NCI-H1048 (cell line): ENCODE data around the gene MOB3A.
"Not testable (repeated sequence)": the region's sequence is repeated elsewhere in the genome, so short reads cannot be mapped to it uniquely, and the experiment has no call there.

Experiments used
- DNase-seq: peaks from one replicate; lab custom pipeline; 2025; lab: John Stamatoyannopoulos, UW

MOB3A gene

DNA sequence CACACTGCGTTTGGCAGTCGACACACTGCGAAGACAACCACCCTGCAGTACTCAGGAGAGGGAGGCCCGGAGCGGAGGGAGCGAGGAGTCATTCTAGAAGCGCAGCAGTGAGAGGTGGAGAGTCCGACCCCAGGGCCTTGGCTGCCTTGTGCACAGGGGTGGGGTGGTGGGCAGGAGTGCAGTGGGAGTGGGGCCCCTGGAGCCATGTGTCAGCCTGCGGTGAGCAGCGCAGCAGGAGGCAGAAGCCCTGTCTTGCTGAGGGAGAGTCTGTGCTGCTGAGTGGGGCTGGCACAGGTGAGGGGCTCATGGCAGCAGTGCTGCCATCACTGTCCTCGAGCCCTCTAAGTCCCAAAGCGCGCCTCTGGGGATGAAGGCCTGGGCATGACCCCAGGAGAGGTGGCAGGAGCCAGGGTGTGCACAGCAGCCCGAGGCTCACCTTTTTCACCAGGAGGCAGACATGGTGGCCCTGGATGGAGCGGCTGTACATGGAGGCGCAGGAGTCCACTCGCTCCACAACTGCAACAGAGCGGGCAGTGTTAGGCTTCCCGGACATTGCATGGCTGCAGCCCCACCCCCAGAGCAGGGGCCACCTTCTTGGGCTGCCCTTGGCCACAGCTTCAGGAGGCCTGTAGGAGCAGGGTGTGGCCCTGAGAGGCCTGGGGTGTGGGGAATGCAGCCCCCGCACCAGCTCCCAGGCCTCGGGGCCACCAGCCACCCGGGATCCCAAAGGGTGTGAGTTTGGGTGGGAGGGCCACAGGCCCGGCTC, 12.3 kb upstream of the MOB3A start:
- no peak for DNase-seq

- DNase-seq = no peak
Observed at GRCh38 chr19:2103045-2103707, 7.0 kb upstream of the MOB3A start.

GRCh38 chr19:2101417-2102335, 5.5 kb upstream of the MOB3A start:
- no peak for DNase-seq

GRCh38 chr19:2100719-2101061, 4.6 kb upstream of the MOB3A start:
- no peak for DNase-seq

DNA sequence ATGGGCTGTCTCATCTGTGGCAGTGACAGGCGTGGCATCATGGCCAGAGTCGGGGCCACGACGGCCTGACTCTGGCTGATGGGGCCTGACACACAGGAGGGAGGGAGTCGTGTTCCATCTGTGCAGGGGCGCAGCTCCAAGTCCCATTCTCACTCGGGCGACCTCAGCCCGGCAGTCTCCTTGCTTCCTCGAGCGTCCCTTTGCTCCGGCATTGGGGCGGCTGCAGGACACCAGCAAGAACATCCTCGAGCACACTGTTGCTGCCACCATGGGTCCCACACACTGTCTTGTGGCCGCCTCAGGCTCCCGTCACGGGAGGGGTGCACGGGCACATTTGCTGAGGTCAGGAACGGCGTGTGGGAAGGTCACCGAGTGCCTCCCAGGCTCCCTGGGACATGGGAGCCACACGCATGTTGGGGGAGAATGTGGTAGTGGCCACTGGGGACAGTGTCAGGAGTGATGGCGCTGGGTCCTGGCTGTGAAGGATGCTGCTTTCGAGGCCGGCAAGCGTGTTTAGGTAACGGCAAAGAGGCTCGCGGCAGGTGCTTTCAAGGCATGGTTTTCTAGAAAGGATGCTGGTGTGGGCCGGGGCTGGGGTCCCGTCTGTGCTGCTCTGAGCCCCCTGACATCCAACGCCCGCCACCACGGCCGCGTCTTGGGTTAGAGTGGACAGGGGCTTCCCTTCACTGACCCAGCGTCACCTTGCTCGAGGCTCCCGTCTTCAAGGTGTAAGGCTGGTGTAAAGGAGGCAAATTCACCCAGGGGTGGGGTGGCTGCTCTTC, 4.0 kb upstream of the MOB3A start:
- DNase-seq = no peak

DNA sequence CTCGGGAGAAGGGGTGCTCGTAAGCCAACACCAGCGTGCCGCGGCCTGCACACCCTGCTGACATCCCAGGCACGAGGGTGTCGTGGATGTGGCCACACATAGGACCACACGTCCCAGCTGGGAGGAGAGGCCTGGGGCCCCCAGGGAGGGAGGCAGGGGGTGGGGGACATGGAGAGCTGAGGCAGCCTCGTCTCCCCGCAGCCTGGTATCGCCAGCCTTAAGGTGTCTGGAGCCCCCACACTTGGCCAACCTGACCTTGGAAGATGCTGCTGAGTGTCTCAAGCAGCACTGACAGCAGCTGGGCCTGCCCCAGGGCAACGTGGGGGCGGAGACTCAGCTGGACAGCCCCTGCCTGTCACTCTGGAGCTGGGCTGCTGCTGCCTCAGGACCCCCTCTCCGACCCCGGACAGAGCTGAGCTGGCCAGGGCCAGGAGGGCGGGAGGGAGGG, 3.0 kb upstream of the MOB3A start:
- no peak for DNase-seq

- no peak for DNase-seq
Observed at GRCh38 chr19:2097886-2098327, 1.8 kb upstream of the MOB3A start.

- DNase-seq = no peak
Observed at GRCh38 chr19:2097203-2097885, 1.2 kb upstream of the MOB3A start.

DNA sequence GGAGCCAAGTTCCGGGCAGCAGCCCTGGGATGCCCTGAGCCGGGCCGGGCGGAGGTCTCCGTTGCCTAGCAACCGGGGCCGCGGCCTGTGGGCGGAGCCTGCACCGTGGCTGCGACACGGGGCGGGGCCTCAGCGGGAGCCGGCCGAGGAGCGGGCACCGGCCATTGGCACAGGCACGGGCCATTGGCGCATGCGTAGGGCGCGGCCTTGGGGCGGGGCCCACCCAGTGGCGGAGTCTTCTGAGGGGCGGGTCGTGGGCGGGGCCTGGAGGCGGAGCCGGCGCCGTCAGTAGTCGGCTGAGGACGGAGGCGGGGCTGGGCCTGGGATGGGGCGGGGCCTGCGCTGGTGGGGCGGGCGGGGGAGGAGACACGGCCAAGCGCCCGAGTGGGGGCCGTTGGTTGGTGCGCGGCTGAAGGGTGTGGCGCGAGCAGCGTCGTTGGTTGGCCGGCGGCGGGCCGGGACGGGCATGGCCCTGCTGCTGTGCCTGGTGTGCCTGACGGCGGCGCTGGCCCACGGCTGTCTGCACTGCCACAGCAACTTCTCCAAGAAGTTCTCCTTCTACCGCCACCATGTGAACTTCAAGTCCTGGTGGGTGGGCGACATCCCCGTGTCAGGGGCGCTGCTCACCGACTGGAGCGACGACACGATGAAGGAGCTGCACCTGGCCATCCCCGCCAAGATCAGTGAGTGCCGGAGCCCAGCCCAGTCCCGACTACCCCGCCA, 515 bp upstream of the MOB3A start, which contains the start of gene IZUMO4:
TSS of gene IZUMO4 (plus strand) at position 436 of the 723 bp plus-strand sequence. CDS start at position 467, 31 bp downstream.
- peak; percentile 96 for DNase-seq

- DNase-seq = not testable (repeated sequence)
Observed at GRCh38 chr19:2091926-2092525, 4.1 kb downstream of the MOB3A start.

DNA sequence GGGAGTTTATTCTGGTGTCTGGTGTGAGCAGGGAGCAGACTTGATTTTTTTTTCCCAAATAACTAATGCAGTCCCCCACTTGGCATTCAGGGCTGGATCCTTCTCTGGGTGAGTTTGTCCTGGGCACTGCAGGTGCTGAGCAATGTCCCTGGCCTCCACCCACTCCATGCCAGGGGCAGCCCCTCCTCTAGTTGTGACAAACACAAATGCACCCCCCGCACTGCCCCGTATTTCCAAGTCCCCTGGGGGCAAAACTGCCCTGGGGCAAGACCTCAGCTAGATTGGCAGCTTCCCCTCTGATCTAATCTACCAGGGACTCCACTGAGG, 6.4 kb downstream of the MOB3A start:
- no peak for DNase-seq

- DNase-seq = no peak
Observed at GRCh38 chr19:2089001-2089711, 7.0 kb downstream of the MOB3A start.

DNA sequence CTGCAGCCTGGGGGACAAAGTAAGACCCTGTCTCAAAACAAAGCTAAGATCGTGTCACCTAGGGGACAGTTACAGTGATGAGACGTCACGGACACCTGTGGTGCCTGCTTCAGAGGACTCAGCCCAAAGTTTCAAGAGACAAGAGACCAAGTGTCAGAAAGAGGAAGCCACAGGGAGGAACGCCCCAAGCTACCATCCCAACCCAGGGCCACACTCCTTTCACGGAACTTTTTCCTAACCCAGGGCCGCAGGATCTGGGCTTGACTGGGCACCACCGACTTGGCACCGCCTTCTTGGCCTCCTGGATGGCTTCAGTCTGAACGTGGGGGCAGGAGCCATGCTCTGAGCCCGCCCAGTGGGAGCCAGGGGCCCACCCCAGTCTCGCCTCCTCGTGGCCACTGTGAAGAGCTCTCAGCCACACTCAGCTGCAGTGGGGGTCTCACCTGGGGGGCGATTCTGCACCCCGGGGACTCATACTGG, 8.5 kb downstream of the MOB3A start:
- DNase-seq = no peak

GRCh38 chr19:2086695-2087620, 9.2 kb downstream of the MOB3A start:
- not testable (repeated sequence) for DNase-seq

DNA sequence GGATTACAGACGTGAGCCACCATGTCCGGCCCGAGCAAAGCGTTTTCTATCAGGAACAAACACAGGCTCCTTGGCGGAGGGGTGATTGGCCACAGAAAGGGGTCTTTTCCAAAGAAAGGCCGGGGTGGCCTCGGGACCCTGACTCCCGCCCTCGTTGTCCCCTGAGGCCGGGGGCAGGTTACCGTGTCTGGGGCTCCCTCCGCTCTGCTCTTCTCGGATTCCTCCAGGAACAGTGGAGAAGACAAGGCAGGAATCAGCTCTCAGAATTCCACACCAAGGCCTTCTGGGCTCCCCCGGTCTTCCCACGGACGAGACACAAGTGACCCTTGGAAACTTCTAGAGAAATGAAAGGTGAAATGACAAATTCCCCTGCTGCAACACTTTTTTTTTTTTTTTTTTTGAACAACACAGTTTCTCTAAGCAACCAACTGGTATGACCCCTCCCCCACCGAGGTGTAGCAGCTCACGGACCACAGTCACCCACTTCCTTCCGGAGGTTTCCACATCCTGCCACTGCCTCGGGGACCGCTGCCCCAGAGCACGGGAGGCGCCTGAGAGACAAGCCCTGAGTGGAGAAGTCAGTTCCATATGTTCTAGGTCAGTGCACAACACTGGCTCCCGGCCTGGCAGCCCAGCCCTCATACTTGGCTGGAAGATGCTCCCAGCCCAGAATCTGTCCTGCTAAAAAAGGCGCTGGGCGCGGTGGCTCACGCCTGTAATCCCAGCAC, 11.0 kb downstream of the MOB3A start:
- no peak for DNase-seq

GRCh38 chr19:2083174-2083854, 12.8 kb downstream of the MOB3A start:
- no peak for DNase-seq
